Inferior parietal cortex (tissue), 1 donor: Measurements from ENCODE around the gene MCOLN1.
A peak's percentile ranks its signal among the peaks of the same experiment; 100 is the strongest.

Source experiments
- DNase-seq: peaks from one replicate; pipeline ENCODE4 v3.0.0-alpha.2; 2016; ENCODE audit errors: extremely low spot score

The MCOLN1 gene

GRCh38 chr19:7542556-7543348, 20.3 kb downstream of the MCOLN1 start:
- DNase-seq, result no peak

- no peak for DNase-seq
Observed at GRCh38 chr19:7544626-7545025, 22.2 kb downstream of the MCOLN1 start.

- no peak for DNase-seq
Observed at GRCh38 chr19:7545300-7545699, 22.9 kb downstream of the MCOLN1 start.

- DNase-seq, result no peak
Observed at GRCh38 chr19:7545904-7546303, 23.5 kb downstream of the MCOLN1 start.

GRCh38 chr19:7547159-7547558, 24.7 kb downstream of the MCOLN1 start:
- no peak for DNase-seq

GRCh38 chr19:7549429-7550148, 27.2 kb downstream of the MCOLN1 start:
- no peak for DNase-seq

- no peak for DNase-seq
Observed at GRCh38 chr19:7550169-7550770, 27.8 kb downstream of the MCOLN1 start.

- peak; percentile 72 for DNase-seq
Observed at GRCh38 chr19:7550987-7551761, 28.8 kb downstream of the MCOLN1 start.

- no peak for DNase-seq
Observed at GRCh38 chr19:7552781-7553180, 30.4 kb downstream of the MCOLN1 start.

- DNase-seq, result no peak
Observed at GRCh38 chr19:7554565-7554964, 32.1 kb downstream of the MCOLN1 start.

- no peak for DNase-seq
Observed at GRCh38 chr19:7554990-7555864, 32.8 kb downstream of the MCOLN1 start.

GRCh38 chr19:7556696-7557315, 34.4 kb downstream of the MCOLN1 start:
- DNase-seq, result no peak

GRCh38 chr19:7558667-7559066, 36.2 kb downstream of the MCOLN1 start:
- DNase-seq, result no peak

GRCh38 chr19:7559102-7559501, 36.7 kb downstream of the MCOLN1 start:
- no peak for DNase-seq

GRCh38 chr19:7560255-7560654, 37.8 kb downstream of the MCOLN1 start:
- DNase-seq, result no peak

GRCh38 chr19:7561325-7561724, 38.9 kb downstream of the MCOLN1 start:
- no peak for DNase-seq

GRCh38 chr19:7562646-7563393, 40.4 kb downstream of the MCOLN1 start:
- DNase-seq, result no peak

GRCh38 chr19:7564866-7565265, 42.4 kb downstream of the MCOLN1 start:
- no peak for DNase-seq

- no peak for DNase-seq
Observed at GRCh38 chr19:7565332-7565731, 42.9 kb downstream of the MCOLN1 start.

- no peak for DNase-seq
Observed at GRCh38 chr19:7570761-7571160, 48.3 kb downstream of the MCOLN1 start.
